Subcutaneous adipose tissue (tissue), 4 donors: Measurements from ENCODE around the gene PTPA. TPM values are rescaled to one million over a fixed set of nuclear protein-coding genes. Genes with fewer than 3 reads are reported as not detected.

Experiments used
- total RNA-seq, 4 donors: library from RNA; depleted of rRNA; stranded (reverse); fragments of >200 nt; gene quantifications; one replicate each; pipeline ENCODE4 v1.1.0, GENCODE V29; 2016
- TF ChIP-seq, protein P1 (sequence below): fragments of 450-650 bp; IDR thresholded peaks from one replicate; pipeline ENCODE4 v1.5.1; 2016; ENCODE audit warnings: low read depth, mild to moderate bottlenecking, control low read depth, antibody characterized with exemption, moderate library complexity

Gene PTPA
- total RNA-seq, 4 donors from 2014 or later, result 23.8 to 51.1 (median 34.4) TPM

- TF ChIP-seq, protein P1, sequence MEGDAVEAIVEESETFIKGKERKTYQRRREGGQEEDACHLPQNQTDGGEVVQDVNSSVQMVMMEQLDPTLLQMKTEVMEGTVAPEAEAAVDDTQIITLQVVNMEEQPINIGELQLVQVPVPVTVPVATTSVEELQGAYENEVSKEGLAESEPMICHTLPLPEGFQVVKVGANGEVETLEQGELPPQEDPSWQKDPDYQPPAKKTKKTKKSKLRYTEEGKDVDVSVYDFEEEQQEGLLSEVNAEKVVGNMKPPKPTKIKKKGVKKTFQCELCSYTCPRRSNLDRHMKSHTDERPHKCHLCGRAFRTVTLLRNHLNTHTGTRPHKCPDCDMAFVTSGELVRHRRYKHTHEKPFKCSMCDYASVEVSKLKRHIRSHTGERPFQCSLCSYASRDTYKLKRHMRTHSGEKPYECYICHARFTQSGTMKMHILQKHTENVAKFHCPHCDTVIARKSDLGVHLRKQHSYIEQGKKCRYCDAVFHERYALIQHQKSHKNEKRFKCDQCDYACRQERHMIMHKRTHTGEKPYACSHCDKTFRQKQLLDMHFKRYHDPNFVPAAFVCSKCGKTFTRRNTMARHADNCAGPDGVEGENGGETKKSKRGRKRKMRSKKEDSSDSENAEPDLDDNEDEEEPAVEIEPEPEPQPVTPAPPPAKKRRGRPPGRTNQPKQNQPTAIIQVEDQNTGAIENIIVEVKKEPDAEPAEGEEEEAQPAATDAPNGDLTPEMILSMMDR, result no peak
These were observed 26.3 kb downstream of the PTPA start for GRCh38 chr9:129137292-129138143.

GRCh38 chr9:129138144-129138462 lies 26.9 kb downstream of the PTPA start:
- TF ChIP-seq, protein P1, result no peak

DNA sequence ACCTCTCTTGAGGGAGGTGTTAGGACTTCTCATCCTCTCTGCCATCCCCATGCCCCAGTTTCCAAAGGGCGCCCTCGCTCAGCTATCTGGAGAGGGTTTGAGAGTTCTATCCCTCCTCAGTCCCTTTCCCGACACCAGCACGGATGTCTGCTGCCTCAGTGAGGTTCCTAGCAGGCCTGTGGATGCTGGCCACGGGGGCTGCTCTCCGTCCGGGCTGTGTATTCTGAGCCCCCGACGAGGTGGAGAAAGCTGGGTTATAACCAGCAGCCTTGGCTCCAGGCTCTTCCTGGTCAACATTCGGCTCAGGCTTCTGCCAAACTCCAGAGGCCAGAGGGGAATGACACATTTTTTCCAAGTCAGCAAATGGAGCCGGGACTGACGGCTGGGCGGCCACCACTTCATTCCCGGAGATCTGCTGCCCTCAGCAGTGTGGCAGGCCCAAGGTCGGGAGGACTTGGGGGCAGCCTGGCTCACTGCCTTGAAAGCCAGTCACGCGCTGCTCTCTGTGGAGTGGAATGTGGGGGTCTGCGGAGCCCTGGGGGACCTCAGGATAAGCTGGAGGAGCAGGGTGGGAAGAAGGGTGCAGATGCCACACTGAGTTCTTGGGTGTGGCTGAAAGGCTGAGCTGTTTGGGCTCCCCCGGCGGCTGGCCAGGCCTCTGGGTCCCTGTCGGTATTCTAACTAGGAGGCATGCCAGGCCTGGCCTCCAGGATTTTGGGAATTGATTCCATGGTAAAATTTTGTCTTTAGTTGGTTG lies 27.4 kb downstream of the PTPA start:
- TF ChIP-seq, protein P1, result no peak

DNA sequence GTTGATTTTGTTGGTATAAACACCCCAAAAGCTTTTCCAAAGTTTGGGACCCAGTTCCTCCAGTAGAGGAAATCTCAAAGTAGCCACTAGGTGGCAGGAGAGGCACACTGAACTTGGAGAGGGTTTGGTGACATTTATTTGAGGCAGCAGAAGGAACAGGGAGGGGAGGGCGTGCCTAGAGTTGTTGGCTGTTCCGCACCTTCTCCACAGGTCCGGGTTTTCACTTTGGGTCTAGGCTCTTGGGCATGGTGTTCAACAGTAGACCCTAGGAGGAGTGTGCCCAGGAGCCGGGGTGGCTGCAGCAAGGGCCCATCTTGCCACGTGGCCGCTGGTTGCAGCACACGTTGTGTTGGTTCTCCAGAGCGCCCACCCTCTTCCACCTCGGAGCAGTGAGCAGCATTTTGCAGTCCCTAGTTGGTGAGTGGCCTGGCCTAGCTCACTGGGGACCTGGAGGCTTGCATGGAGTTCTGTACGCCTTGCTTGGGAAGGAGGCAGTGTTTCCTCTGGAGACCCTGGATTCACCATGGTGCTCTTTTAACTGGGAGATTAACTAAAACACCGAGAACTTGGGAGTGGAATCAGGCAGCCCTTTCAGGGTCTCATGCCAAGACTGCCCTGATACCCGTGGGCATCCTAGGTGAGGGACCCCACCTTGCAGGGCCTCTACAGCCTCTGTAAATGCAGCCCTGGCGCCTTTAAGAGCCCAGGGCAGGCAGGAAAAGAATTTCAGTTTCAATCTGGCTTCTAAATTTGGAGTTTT lies 28.2 kb downstream of the PTPA start:
- TF ChIP-seq, protein P1, result no peak

DNA sequence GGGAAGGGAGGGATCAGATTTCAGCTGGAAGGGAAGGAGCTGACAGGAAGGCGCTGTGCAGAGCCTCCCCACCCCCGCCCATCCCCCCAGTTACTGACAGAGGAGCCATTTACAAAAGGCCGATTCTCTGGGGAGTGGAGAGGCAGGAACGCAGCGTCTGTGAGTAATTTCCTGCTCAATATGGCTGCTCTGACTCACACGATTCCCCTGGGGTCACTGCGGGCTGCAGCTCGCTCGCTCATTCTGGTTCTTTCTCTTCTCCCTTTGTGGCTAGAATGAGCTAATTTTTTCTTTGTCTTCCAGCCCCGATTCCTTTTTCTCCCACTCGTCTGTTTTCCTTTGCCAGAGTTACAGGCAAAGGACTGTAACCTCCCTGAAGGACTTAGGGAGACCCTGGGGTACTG lies 28.8 kb downstream of the PTPA start:
- TF ChIP-seq, protein P1, result no peak

- TF ChIP-seq, protein P1, result no peak
These were observed 29.3 kb downstream of the PTPA start for GRCh38 chr9:129140397-129141065.
